ENCODE data around the gene TTBK2.
"Not testable (repeated sequence)": the region's sequence is repeated elsewhere in the genome, so short reads cannot be mapped to it uniquely, and the experiment has no call there.

Gene TTBK2

GRCh38 chr15:42920519-42921341 lies at the start of gene TTBK2:
TSS of gene TTBK2 (minus strand) at chr15:42920778. CDS start at chr15:42878617, 42,161 bp downstream.
- DNase-seq: peak; percentile 99 to 100
- TF ChIP-seq GATA1 (IDR thresholded peaks at IDR 0.05; ENCODE audit: low read depth, low read length) (no peak), POLR2A (IDR thresholded peaks at IDR 0.05; ENCODE audit: low read length) (peak; percentile 71)

GRCh38 chr15:42964476-42964875 lies 43.9 kb upstream of the TTBK2 start:
- TF ChIP-seq POLR2A (IDR thresholded peaks at IDR 0.05; ENCODE audit: low read length) (no peak), GATA1 (IDR thresholded peaks at IDR 0.05; ENCODE audit: low read depth, low read length) (no peak)
- DNase-seq: no peak

GRCh38 chr15:42955518-42955917 lies 34.9 kb upstream of the TTBK2 start:
- TF ChIP-seq GATA1 (IDR thresholded peaks at IDR 0.05; ENCODE audit: low read depth, low read length) (no peak), POLR2A (IDR thresholded peaks at IDR 0.05; ENCODE audit: low read length) (no peak)
- DNase-seq: no peak

GRCh38 chr15:42954291-42954690 lies 33.7 kb upstream of the TTBK2 start:
- no peak for DNase-seq
- TF ChIP-seq GATA1 (IDR thresholded peaks at IDR 0.05; ENCODE audit: low read depth, low read length) (no peak), POLR2A (IDR thresholded peaks at IDR 0.05; ENCODE audit: low read length) (no peak)

GRCh38 chr15:42948898-42949297 lies 28.3 kb upstream of the TTBK2 start:
- not testable (repeated sequence) for DNase-seq

- DNase-seq: no peak
- TF ChIP-seq GATA1 (IDR thresholded peaks at IDR 0.05; ENCODE audit: low read depth, low read length) (no peak), POLR2A (IDR thresholded peaks at IDR 0.05; ENCODE audit: low read length) (no peak)
Observed at GRCh38 chr15:42940527-42940926, 19.9 kb upstream of the TTBK2 start.

- TF ChIP-seq POLR2A (IDR thresholded peaks at IDR 0.05; ENCODE audit: low read length): no peak
- no peak for TF ChIP-seq GATA1 (IDR thresholded peaks at IDR 0.05; ENCODE audit: low read depth, low read length)
Observed at GRCh38 chr15:42939841-42940240, 19.3 kb upstream of the TTBK2 start.

GRCh38 chr15:42937143-42937542 lies 16.6 kb upstream of the TTBK2 start:
- DNase-seq: no peak
- no peak for TF ChIP-seq POLR2A (IDR thresholded peaks at IDR 0.05; ENCODE audit: low read length)
- no peak for TF ChIP-seq GATA1 (IDR thresholded peaks at IDR 0.05; ENCODE audit: low read depth, low read length)

More at GRCh38 chr15:42939841-42940240, 19.3 kb upstream of the TTBK2 start:
- no peak for DNase-seq

GRCh38 chr15:42933886-42934667 lies 13.5 kb upstream of the TTBK2 start:
- TF ChIP-seq GATA1 (IDR thresholded peaks at IDR 0.05; ENCODE audit: low read depth, low read length) (no peak), POLR2A (IDR thresholded peaks at IDR 0.05; ENCODE audit: low read length) (no peak)
- no peak for DNase-seq

GRCh38 chr15:42932833-42933515 lies 12.4 kb upstream of the TTBK2 start:
- TF ChIP-seq GATA1 (IDR thresholded peaks at IDR 0.05; ENCODE audit: low read depth, low read length) (no peak), POLR2A (IDR thresholded peaks at IDR 0.05; ENCODE audit: low read length) (no peak)
- DNase-seq: no peak

- TF ChIP-seq POLR2A (IDR thresholded peaks at IDR 0.05; ENCODE audit: low read length): no peak
- TF ChIP-seq GATA1 (IDR thresholded peaks at IDR 0.05; ENCODE audit: low read depth, low read length): no peak
- no peak for DNase-seq
Observed at GRCh38 chr15:42931702-42932486, 11.3 kb upstream of the TTBK2 start.

- no peak for DNase-seq
- TF ChIP-seq GATA1 (IDR thresholded peaks at IDR 0.05; ENCODE audit: low read depth, low read length) (no peak), POLR2A (IDR thresholded peaks at IDR 0.05; ENCODE audit: low read length) (no peak)
Observed at GRCh38 chr15:42929306-42929848, 8.8 kb upstream of the TTBK2 start.

- TF ChIP-seq POLR2A (IDR thresholded peaks at IDR 0.05; ENCODE audit: low read length): no peak
- TF ChIP-seq GATA1 (IDR thresholded peaks at IDR 0.05; ENCODE audit: low read depth, low read length): no peak
- peak in 1 of 2 experiments; percentile 62 for DNase-seq
Observed at GRCh38 chr15:42921342-42921731, 759 bp upstream of the TTBK2 start.
